Measurements from ENCODE around the gene ZNF626.

ZNF626 gene
- long read RNA-seq = 0 reads

DNA sequence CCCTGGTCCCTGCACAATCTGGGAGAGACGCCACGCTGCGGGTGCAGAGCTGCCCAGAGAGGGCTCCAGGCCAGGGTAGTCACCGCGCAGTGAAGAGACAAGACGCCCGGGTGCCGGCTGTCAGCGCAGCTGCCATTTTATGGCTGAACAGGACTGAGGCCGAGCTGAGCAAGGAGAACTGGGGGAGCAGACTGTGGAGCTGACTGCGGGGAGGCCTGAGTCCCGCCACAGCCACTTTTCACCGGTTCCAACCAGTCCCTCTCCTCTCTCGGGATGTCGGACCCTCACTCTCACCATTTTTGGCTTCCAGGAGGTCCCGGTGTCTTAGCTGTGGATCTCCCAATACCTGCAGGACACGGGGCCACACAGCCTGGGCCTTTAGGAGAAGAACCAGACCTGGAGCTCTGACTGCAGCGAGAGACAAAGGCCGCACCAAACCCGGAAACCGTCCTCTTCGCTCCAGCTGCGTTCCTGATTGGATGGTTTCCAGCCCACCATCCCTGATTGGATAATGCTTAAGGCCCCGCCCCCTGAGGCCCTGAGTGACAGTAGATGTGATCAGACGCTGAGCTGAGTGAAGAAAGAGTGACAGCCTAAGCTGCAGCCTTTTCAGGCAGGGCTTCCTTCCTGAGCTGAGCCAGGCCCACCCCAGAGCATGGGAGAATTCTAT lies at the start of gene ZNF626:
ZNF626 (minus strand) TSS at position 422 of the 670 bp plus-strand sequence; CDS start at position 297, 125 bp downstream.
- Histone ChIP-seq H3K27me3 (ENCODE audit: insufficient read depth, poor library complexity, severe bottlenecking) (no peaks in the 10 kb centered on the region), H3K4me3 (replicated peaks; ENCODE audit: insufficient read depth, low read length) (no peak within 1 kb of the TSS), H3K27ac (replicated peaks) (no peak within 1 kb of the TSS)
- no peak for DNase-seq (ENCODE audit: low read depth in 1 of 2, low spot score in 1 of 2)
- TF ChIP-seq POLR2AphosphoS5 (IDR thresholded peaks at IDR 0.05; ENCODE audit: low read depth) = no peak
- TF ChIP-seq GABPA (IDR thresholded peaks at IDR 0.05; ENCODE audit: low read depth) = no peak
- TF ChIP-seq, protein P1, sequence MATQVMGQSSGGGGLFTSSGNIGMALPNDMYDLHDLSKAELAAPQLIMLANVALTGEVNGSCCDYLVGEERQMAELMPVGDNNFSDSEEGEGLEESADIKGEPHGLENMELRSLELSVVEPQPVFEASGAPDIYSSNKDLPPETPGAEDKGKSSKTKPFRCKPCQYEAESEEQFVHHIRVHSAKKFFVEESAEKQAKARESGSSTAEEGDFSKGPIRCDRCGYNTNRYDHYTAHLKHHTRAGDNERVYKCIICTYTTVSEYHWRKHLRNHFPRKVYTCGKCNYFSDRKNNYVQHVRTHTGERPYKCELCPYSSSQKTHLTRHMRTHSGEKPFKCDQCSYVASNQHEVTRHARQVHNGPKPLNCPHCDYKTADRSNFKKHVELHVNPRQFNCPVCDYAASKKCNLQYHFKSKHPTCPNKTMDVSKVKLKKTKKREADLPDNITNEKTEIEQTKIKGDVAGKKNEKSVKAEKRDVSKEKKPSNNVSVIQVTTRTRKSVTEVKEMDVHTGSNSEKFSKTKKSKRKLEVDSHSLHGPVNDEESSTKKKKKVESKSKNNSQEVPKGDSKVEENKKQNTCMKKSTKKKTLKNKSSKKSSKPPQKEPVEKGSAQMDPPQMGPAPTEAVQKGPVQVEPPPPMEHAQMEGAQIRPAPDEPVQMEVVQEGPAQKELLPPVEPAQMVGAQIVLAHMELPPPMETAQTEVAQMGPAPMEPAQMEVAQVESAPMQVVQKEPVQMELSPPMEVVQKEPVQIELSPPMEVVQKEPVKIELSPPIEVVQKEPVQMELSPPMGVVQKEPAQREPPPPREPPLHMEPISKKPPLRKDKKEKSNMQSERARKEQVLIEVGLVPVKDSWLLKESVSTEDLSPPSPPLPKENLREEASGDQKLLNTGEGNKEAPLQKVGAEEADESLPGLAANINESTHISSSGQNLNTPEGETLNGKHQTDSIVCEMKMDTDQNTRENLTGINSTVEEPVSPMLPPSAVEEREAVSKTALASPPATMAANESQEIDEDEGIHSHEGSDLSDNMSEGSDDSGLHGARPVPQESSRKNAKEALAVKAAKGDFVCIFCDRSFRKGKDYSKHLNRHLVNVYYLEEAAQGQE (IDR thresholded peaks at IDR 0.05; ENCODE audit: insufficient replicate concordance, low read depth) = no peak
- TF ChIP-seq, protein P2, sequence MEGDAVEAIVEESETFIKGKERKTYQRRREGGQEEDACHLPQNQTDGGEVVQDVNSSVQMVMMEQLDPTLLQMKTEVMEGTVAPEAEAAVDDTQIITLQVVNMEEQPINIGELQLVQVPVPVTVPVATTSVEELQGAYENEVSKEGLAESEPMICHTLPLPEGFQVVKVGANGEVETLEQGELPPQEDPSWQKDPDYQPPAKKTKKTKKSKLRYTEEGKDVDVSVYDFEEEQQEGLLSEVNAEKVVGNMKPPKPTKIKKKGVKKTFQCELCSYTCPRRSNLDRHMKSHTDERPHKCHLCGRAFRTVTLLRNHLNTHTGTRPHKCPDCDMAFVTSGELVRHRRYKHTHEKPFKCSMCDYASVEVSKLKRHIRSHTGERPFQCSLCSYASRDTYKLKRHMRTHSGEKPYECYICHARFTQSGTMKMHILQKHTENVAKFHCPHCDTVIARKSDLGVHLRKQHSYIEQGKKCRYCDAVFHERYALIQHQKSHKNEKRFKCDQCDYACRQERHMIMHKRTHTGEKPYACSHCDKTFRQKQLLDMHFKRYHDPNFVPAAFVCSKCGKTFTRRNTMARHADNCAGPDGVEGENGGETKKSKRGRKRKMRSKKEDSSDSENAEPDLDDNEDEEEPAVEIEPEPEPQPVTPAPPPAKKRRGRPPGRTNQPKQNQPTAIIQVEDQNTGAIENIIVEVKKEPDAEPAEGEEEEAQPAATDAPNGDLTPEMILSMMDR (IDR thresholded peaks at IDR 0.05; ENCODE audit: insufficient read depth, low read length) = no peak
- no peak for TF ChIP-seq SPI1 (IDR thresholded peaks at IDR 0.05; ENCODE audit: borderline replicate concordance, low read depth)

DNA sequence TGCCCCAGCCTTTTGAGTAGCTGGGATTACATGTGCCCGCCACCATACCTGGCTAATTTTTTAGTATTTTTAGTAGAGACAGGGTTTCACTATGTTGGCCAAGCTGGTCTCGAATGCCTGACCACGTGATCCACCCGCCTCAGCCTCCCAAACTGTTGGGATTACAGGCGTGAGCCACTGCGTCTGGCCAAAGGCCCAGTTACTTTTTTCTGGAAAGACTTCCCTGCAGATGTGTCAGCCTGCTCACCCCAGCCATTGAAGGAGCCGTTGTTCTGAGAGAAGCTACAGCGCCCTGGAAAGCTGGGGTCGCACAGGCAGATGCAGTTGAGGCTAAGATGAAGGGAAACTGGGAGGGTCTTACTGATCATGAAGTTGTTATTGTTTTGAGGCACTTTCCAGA lies 7.9 kb upstream of the ZNF626 start:
- no peak overlapping the region for H3K4me3 ChIP-seq (replicated peaks; ENCODE audit: insufficient read depth, low read length)
- DNase-seq (ENCODE audit: low read depth in 1 of 2, low spot score in 1 of 2) = no peak
- TF ChIP-seq, protein P2 (IDR thresholded peaks at IDR 0.05; ENCODE audit: insufficient read depth, low read length) = no peak
- TF ChIP-seq GABPA (IDR thresholded peaks at IDR 0.05; ENCODE audit: low read depth) = no peak
- no peak for TF ChIP-seq POLR2AphosphoS5 (IDR thresholded peaks at IDR 0.05; ENCODE audit: low read depth)
- TF ChIP-seq, protein P1 (IDR thresholded peaks at IDR 0.05; ENCODE audit: insufficient replicate concordance, low read depth) = no peak
- no peak for TF ChIP-seq SPI1 (IDR thresholded peaks at IDR 0.05; ENCODE audit: borderline replicate concordance, low read depth)
- no peak overlapping the region for H3K27ac ChIP-seq (replicated peaks)
- no peaks in the 10 kb centered on the region for H3K27me3 ChIP-seq (ENCODE audit: insufficient read depth, poor library complexity, severe bottlenecking)

DNA sequence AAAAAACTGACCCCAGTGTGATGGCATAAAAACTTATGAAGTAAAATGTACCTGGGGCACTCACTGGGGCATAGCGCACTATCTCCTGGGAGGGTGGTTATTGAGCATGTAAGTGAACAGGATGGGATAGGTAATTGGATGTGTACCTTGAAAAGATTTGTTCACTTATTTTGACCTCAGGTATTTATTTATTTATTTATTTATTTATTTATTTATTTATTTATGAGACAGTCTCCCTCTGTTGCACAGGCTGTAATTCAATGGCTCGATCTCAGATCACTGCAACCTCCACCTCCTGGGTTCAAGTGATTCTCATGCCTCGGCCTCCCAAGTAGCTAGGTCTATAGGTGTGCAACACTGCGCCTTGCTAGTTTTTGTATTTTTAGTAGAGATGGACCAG lies 5.9 kb upstream of the ZNF626 start:
- Histone ChIP-seq H3K4me3 (replicated peaks; ENCODE audit: insufficient read depth, low read length) (no peak overlapping the region), H3K27me3 (ENCODE audit: insufficient read depth, poor library complexity, severe bottlenecking) (no peaks in the 10 kb centered on the region), H3K27ac (replicated peaks) (no peak overlapping the region)
- DNase-seq (ENCODE audit: low read depth in 1 of 2, low spot score in 1 of 2) = no peak
- TF ChIP-seq, protein P2 (IDR thresholded peaks at IDR 0.05; ENCODE audit: insufficient read depth, low read length) = no peak
- TF ChIP-seq GABPA (IDR thresholded peaks at IDR 0.05; ENCODE audit: low read depth) = no peak
- TF ChIP-seq POLR2AphosphoS5 (IDR thresholded peaks at IDR 0.05; ENCODE audit: low read depth) = no peak
- TF ChIP-seq SPI1 (IDR thresholded peaks at IDR 0.05; ENCODE audit: borderline replicate concordance, low read depth) = no peak
- TF ChIP-seq, protein P1 (IDR thresholded peaks at IDR 0.05; ENCODE audit: insufficient replicate concordance, low read depth) = no peak

Data from HL-60 (cell line).